CD4-positive, CD25-positive, alpha-beta regulatory T cell (primary cell): Measurements from ENCODE around the gene CDKN2AIPNL. TPM values are rescaled to one million over a fixed set of nuclear protein-coding genes. Genes with fewer than 3 reads are reported as not detected.

Source experiments
- ATAC-seq, 2 donors: fragments of 150-1000 bp; cut with Tn5 transposase; one replicate each; pipeline ENCODE4 v1.10.0; 2021; ENCODE audit warnings: low read depth in 2 of 2, moderate number of reproducible peaks in 2 of 2, moderate library complexity in 1 of 2
- DNase-seq, 3 donors: peaks; one replicate each; pipeline versions ENCODE4 v3.0.0 to v3.0.0-alpha.2; 2012 to 2022; ENCODE audit warnings: mixed read lengths in 1 of 3
- H3K27ac ChIP-seq: one replicate; pipeline ENCODE4 v1.7.0; 2013; ENCODE audit warnings: mild to moderate bottlenecking, low read length; ENCODE audit not compliant: insufficient read depth, poor library complexity, severe bottlenecking
- H3K27me3 ChIP-seq: one replicate; pipeline ENCODE4 v1.7.0; 2013; ENCODE audit warnings: low read length; ENCODE audit not compliant: control insufficient read depth, insufficient read depth
- H3K36me3 ChIP-seq: one replicate; pipeline ENCODE4 v1.7.0; 2013; ENCODE audit warnings: mild to moderate bottlenecking, low read length, moderate library complexity; ENCODE audit not compliant: control insufficient read depth, insufficient read depth
- H3K4me1 ChIP-seq: 2 replicates; pipeline ENCODE4 v1.7.0; 2013; ENCODE audit warnings: mild to moderate bottlenecking, low read length; ENCODE audit not compliant: insufficient read depth, control insufficient read depth, poor library complexity, severe bottlenecking
- H3K4me3 ChIP-seq: one replicate; pipeline ENCODE4 v1.7.0; 2013; ENCODE audit warnings: low read depth, mild to moderate bottlenecking, low read length, moderate library complexity
- H3K9me3 ChIP-seq, 2 experiments: 1 replicate in 1 of 2; 2 replicates in 1 of 2; pipeline ENCODE4 v1.7.0; 2013; ENCODE audit warnings: low read length in 2 of 2, mild to moderate bottlenecking in 1 of 2, moderate library complexity in 1 of 2; ENCODE audit not compliant: control insufficient read depth in 2 of 2
- H3K27ac Mint-ChIP-seq, 3 donors: one replicate each; pipeline ENCODE4 v1.8.0; 2020 to 2022; ENCODE audit warnings: mild to moderate bottlenecking in 3 of 3, mixed read lengths in 3 of 3, moderate library complexity in 2 of 3
- H3K27me3 Mint-ChIP-seq: one replicate; pipeline ENCODE4 v1.8.0; 2022; ENCODE audit warnings: mild to moderate bottlenecking, mixed read lengths
- H3K36me3 Mint-ChIP-seq: one replicate; pipeline ENCODE4 v1.8.0; 2020; ENCODE audit warnings: mixed read lengths
- H3K4me1 Mint-ChIP-seq, 4 donors: one replicate each; pipeline ENCODE4 v1.8.0; 2020 to 2022; ENCODE audit warnings: mixed read lengths in 4 of 4, mild to moderate bottlenecking in 1 of 4
- H3K4me3 Mint-ChIP-seq, 4 donors: one replicate each; pipeline ENCODE4 v1.8.0; 2020 to 2022; ENCODE audit warnings: mild to moderate bottlenecking in 4 of 4, mixed read lengths in 4 of 4, moderate library complexity in 3 of 4
- H3K9me3 Mint-ChIP-seq, 7 donors: one replicate each; pipeline ENCODE4 v1.8.0; 2020 to 2022; ENCODE audit warnings: mixed read lengths in 7 of 7, mild to moderate bottlenecking in 3 of 7, moderate library complexity in 2 of 7
- polyA plus RNA-seq, 4 donors: library from polyadenylated mRNA; unstranded; fragments of 300-500 nt; fragmentation: Illumina TruSeq; gene quantifications; one replicate each; pipeline ENCODE4 v1.2.3, GENCODE V29; 2021
- total RNA-seq: library from RNA; stranded (reverse); gene quantifications from one replicate; pipeline ENCODE4 v1.2.3, GENCODE V29; 2022

Gene CDKN2AIPNL
- 13.5 TPM for total RNA-seq
- polyA plus RNA-seq = 10 to 100 TPM; 24.6 to 32.4 (median 30.4) TPM

DNA sequence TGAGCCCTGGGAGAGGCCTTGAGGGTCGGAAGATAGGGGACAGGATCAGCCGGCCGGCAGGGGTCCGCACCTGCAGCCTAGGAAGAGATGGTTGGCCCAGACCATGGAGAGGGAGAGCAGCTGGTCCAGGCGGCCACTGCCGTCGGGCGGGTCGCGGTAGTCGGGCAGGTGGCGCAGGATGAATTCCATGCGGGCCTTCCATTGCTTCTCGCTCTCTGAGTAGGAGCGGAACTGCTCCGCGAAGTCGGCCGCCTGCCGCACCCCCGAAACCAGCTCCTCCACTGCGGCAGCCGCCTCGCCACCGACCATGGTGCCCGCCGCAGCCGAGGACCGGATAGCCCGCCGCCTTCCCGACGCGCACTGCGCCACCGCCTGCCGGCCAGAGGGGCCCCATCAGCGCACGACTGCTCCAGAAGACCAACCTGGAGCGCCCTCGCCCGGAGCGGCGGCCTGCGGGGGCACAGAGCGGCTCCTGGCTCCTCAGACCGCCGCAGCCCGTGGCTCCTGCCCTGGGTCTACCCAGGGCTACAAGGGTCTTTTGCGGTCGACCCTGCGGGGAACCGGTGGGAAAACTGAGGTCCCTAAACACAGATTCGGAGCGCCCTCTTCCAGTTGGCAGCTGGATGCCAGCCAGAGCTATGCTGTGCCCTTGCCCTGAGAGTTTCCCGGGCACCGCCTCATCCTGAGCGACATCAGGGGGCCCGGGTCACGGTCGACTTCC is at the start of gene CDKN2AIPNL:
TSS of gene CDKN2AIPNL (minus strand) at position 336 of the 721 bp plus-strand sequence. CDS start at position 309, 27 bp downstream.
- DNase-seq (peak; percentile 76 to 92 (median 89)), ATAC-seq (peak; percentile 100)
- Mint-ChIP-seq H3K27me3 (no peaks in the 10 kb centered on the region), H3K9me3 (no peaks in the 10 kb centered on the region), H3K27ac (peak within 1 kb of the TSS; percentile 92 to 94 (median 93)), H3K36me3 (peaks cover 7% of the 10 kb centered on the region), H3K4me3 (peak within 1 kb of the TSS; percentile 93 to 97 (median 94)), H3K4me1 (peaks cover 0 to 46% (median 25%) of the 10 kb centered on the region in 4 donors)
- Histone ChIP-seq H3K27me3 (no peaks in the 10 kb centered on the region), H3K4me1 (peaks cover 22% of the 10 kb centered on the region), H3K27ac (peak within 1 kb of the TSS; percentile 68), H3K36me3 (peaks cover 7% of the 10 kb centered on the region), H3K4me3 (peak within 1 kb of the TSS; percentile 87), H3K9me3 (no peaks in the 10 kb centered on the region)

DNA sequence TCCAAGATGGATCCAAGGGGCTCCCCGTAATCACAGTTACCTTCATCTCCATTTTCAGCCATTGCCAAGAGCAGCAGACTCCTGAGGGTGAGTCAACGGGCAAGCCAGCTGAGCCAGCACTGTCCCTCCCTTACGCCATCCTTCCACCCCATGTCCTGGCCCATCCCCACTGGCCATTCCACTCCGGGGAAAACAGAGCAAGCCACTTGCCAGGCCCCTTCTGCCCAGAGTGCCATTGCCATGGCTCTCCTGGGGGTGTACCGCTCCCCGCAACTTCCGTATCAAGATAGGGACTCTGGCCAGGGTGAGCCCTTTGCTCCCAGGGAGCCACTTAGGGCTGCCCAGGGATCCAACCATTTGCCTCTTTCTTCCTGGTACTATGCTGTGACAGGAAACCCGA is 48.9 kb upstream of the CDKN2AIPNL start:
- Mint-ChIP-seq H3K27ac (peak overlapping the region in 1 of 3 donors; percentile 29), H3K4me3 (no peak overlapping the region), H3K36me3 (no peaks in the 10 kb centered on the region), H3K4me1 (peaks cover 0 to 4% (median under 1%) of the 10 kb centered on the region in 4 donors), H3K9me3 (no peaks in the 10 kb centered on the region), H3K27me3 (peaks cover 10% of the 10 kb centered on the region)
- no peaks in the 10 kb centered on the region for H3K36me3 ChIP-seq
- ATAC-seq (no peak), DNase-seq (no peak)
- H3K4me1 ChIP-seq = peaks cover 4% of the 10 kb centered on the region
- no peaks in the 10 kb centered on the region for H3K27me3 ChIP-seq
- no peak overlapping the region for H3K4me3 ChIP-seq
- no peak overlapping the region for H3K27ac ChIP-seq
- no peaks in the 10 kb centered on the region for H3K9me3 ChIP-seq

- no peak overlapping the region for H3K4me3 ChIP-seq
- H3K36me3 ChIP-seq = no peaks in the 10 kb centered on the region
- no peak for ATAC-seq
- Mint-ChIP-seq H3K27me3 (peaks cover 10% of the 10 kb centered on the region), H3K4me1 (no peaks in the 10 kb centered on the region), H3K9me3 (no peaks in the 10 kb centered on the region), H3K27ac (no peak overlapping the region), H3K36me3 (no peaks in the 10 kb centered on the region), H3K4me3 (no peak overlapping the region)
- no peak overlapping the region for H3K27ac ChIP-seq
- no peaks in the 10 kb centered on the region for H3K9me3 ChIP-seq
- H3K4me1 ChIP-seq = no peaks in the 10 kb centered on the region
- H3K27me3 ChIP-seq = no peaks in the 10 kb centered on the region
- DNase-seq = no peak
Measured at GRCh38 chr5:134459491-134459890, 47.8 kb upstream of the CDKN2AIPNL start.

DNA sequence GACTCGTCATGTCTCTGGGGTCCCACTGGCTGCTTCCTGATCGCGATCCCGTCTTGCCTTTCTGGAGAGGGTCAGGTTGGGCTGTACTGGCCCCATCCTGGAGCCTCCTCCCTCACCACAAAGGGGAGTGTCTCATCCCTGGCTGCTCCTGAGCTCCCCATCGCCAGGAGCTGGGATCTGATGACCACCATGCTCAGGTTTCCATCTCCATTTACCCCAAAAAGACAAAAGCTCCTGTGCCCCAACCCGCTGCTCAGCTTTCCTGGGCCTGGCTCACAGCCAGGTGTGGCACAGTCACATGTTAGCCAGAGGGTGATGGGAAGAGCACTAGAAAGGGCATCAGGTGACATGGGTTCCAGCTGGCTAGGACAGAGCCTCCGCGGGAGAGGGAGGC is 47.3 kb upstream of the CDKN2AIPNL start:
- no peak for ATAC-seq
- H3K9me3 Mint-ChIP-seq = no peaks in the 10 kb centered on the region
- no peaks in the 10 kb centered on the region for H3K36me3 ChIP-seq
- H3K27me3 Mint-ChIP-seq = peaks cover 10% of the 10 kb centered on the region
- H3K27ac Mint-ChIP-seq = no peak overlapping the region
- no peaks in the 10 kb centered on the region for H3K9me3 ChIP-seq
- no peak overlapping the region for H3K27ac ChIP-seq
- no peak overlapping the region for H3K4me3 Mint-ChIP-seq
- DNase-seq = no peak
- H3K4me1 Mint-ChIP-seq = no peaks in the 10 kb centered on the region
- no peak overlapping the region for H3K4me3 ChIP-seq
- H3K36me3 Mint-ChIP-seq = no peaks in the 10 kb centered on the region
- H3K4me1 ChIP-seq = no peaks in the 10 kb centered on the region
- H3K27me3 ChIP-seq = no peaks in the 10 kb centered on the region

DNA sequence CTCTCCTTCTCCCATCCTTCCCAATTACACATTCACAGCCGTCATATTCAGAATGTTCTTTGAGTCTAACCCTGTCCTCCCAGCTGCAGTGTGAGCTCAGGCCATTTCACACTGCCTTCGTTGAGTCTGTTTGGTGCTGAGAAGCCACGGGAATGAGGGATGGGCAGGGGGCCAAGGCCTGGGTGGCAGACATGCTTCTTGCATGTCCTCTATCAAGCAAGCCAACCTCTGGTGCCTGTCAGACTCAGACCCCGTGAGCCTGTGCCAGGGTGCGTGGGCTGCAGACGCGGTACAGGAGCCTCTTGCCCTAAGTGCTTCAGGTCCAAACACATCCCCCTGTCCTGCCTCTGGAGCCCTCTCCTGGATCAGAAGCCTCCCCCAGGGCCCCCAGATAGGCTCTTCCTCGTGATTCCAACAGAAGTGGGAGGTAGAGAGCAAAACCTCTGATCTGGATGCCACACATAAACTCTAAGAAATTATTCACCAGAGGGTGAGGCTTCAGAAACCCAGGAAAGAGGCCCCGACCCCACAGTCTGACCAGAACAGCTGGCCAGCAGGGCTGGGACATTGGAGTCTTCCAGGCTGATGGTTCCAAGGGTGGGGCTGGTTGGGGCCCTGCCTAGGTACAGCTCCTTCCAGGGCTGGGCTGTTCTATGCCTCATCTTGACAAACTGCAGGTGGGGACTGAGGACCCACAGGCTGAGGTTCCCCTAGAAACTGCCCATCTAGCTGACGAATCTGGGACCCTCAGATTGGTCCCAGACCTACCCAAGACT is 46.7 kb upstream of the CDKN2AIPNL start:
- Histone ChIP-seq H3K9me3 (no peaks in the 10 kb centered on the region), H3K27ac (no peak overlapping the region), H3K4me3 (no peak overlapping the region), H3K27me3 (no peaks in the 10 kb centered on the region), H3K4me1 (no peaks in the 10 kb centered on the region), H3K36me3 (no peaks in the 10 kb centered on the region)
- Mint-ChIP-seq H3K36me3 (no peaks in the 10 kb centered on the region), H3K27me3 (peaks cover 10% of the 10 kb centered on the region), H3K9me3 (no peaks in the 10 kb centered on the region), H3K4me3 (no peak overlapping the region), H3K4me1 (no peaks in the 10 kb centered on the region), H3K27ac (no peak overlapping the region)
- ATAC-seq = no peak
- DNase-seq = no peak

DNA sequence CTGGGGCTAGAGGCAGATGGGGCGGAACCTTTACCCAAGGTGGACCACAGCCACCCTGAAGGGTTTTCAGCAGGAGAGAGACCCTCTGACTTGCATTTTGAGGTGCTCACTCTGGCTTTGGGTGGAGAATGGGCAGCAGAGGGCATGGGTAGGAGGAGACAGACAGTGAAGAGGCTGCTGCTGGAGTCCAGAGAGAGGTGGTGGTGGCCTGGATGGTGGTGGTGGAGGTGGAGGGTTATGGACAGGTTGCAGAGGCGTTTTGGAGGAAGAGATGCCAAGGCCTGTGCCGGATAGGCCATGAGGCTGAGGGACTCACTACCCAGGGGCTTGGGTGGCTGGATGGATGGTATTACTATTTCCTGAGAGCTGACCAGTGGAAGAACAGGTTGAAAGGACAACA is 46.1 kb upstream of the CDKN2AIPNL start:
- H3K4me1 Mint-ChIP-seq = no peaks in the 10 kb centered on the region
- H3K27me3 Mint-ChIP-seq = peaks cover 10% of the 10 kb centered on the region
- H3K9me3 ChIP-seq = no peaks in the 10 kb centered on the region
- no peaks in the 10 kb centered on the region for H3K27me3 ChIP-seq
- no peaks in the 10 kb centered on the region for H3K36me3 ChIP-seq
- no peaks in the 10 kb centered on the region for H3K36me3 Mint-ChIP-seq
- no peak overlapping the region for H3K4me3 ChIP-seq
- DNase-seq (no peak), ATAC-seq (no peak)
- H3K4me3 Mint-ChIP-seq = no peak overlapping the region
- H3K27ac ChIP-seq = no peak overlapping the region
- peak overlapping the region in 1 of 3 donors; percentile 27 for H3K27ac Mint-ChIP-seq
- no peaks in the 10 kb centered on the region for H3K9me3 Mint-ChIP-seq
- H3K4me1 ChIP-seq = no peaks in the 10 kb centered on the region

DNA sequence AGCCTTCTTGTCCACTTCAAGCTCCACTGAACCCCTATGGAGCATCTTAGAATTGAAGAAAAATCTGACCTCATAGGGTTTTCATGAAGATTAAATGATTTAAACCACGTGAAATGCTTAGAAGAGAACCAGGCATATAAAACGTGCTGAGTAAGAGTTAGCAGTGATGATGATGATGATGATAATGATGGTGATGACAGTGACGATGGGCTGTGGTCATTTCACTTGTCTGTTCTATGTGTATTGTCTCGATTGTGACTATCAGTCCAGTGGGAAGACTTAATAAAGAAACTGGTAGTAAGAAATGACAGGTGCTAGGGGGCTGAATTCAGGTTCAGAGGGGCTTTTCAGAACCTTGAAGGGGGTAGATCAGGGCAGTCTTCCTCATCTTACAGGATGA is 45.1 kb upstream of the CDKN2AIPNL start:
- no peak overlapping the region for H3K4me3 Mint-ChIP-seq
- no peaks in the 10 kb centered on the region for H3K4me1 Mint-ChIP-seq
- H3K27me3 Mint-ChIP-seq = peaks cover 10% of the 10 kb centered on the region
- Histone ChIP-seq H3K27me3 (no peaks in the 10 kb centered on the region), H3K27ac (no peak overlapping the region), H3K4me1 (no peaks in the 10 kb centered on the region), H3K36me3 (no peaks in the 10 kb centered on the region), H3K4me3 (no peak overlapping the region), H3K9me3 (no peaks in the 10 kb centered on the region)
- H3K27ac Mint-ChIP-seq = no peak overlapping the region
- H3K9me3 Mint-ChIP-seq = no peaks in the 10 kb centered on the region
- DNase-seq = no peak
- H3K36me3 Mint-ChIP-seq = no peaks in the 10 kb centered on the region
- no peak for ATAC-seq
